ENCODE results near the gene MXD4.
"Not testable (repeated sequence)": the region's sequence is repeated elsewhere in the genome, so short reads cannot be mapped to it uniquely, and the experiment has no call there.

Gene MXD4

GRCh38 chr4:2251073-2251794 is 10.7 kb downstream of the MXD4 start:
- no peak for DNase-seq (ENCODE audit: low spot score)

- no peak for DNase-seq (ENCODE audit: low spot score)
Observed at GRCh38 chr4:2250357-2251072, 11.4 kb downstream of the MXD4 start.

GRCh38 chr4:2249526-2250356 is 12.2 kb downstream of the MXD4 start:
- no peak for DNase-seq (ENCODE audit: low spot score)

- no peak for DNase-seq (ENCODE audit: low spot score)
Observed at GRCh38 chr4:2248821-2249261, 13.1 kb downstream of the MXD4 start.

GRCh38 chr4:2248044-2248780 is 13.7 kb downstream of the MXD4 start:
- no peak for DNase-seq (ENCODE audit: low spot score)

- DNase-seq (ENCODE audit: low spot score), result no peak
Observed at GRCh38 chr4:2247128-2248043, 14.5 kb downstream of the MXD4 start.

DNA sequence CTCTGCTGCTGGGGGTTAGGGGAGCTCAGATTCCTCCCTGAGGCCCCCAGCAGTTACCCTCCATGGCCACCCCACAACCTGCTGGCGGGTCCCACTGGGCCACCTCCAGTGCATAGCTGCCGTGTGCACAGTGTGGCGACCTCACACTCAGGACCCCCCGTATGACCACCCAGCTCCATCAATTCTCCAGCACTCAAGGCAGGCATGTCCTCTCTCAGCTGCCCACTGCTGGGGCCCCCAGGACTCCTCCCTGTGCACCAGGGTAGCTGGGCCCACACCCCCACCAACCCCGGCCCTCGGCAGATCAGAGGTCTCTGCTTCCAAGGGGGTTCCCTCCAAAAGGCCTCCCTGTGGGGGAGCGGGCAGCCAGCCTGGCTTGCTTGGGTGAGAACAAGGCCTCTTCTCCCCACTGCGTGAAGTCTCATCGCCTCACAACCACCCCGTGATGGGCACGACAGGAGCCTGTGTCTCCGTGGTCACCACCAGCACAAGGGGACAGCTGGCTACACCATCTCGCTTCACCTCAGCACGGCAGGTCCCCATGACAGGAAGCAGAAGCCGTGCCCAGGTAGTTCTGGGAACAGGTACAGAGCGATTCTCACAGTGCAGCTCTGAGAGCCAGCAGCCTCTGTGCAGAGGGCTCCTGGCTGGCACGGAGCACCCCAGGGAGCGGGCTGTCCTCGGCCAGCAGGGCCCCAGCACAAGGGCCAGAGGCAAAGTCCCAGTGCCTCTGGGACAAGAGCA is 15.4 kb downstream of the MXD4 start:
- no peak for DNase-seq (ENCODE audit: low spot score)

DNA sequence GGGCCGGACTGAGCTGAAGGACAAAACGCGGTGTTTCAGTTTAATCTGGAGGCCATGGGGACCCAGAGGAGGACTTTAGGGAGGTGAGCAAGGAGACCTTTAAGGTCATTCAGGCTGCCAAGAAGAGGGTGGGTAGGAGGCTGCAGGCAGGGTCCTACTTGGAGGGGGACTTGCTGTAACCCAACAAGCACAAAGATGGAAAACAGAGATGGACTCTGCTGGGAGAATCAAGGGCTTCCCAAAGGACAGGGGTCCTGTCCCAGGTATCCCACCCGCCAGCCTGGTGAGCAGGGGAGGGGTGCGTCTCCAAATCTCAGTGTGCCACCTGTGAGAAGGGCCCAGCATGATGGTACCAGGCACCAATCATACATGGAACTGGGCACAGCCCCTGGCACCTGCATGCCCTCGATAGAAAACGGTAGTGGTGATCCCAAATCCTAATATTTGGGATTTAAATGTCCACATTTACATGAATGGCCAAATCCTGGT is 16.1 kb downstream of the MXD4 start:
- DNase-seq (ENCODE audit: low spot score), result no peak

- no peak for DNase-seq (ENCODE audit: low spot score)
Observed at GRCh38 chr4:2245057-2245786, 16.7 kb downstream of the MXD4 start.

- no peak for DNase-seq (ENCODE audit: low spot score)
Observed at GRCh38 chr4:2243681-2244380, 18.1 kb downstream of the MXD4 start.

DNA sequence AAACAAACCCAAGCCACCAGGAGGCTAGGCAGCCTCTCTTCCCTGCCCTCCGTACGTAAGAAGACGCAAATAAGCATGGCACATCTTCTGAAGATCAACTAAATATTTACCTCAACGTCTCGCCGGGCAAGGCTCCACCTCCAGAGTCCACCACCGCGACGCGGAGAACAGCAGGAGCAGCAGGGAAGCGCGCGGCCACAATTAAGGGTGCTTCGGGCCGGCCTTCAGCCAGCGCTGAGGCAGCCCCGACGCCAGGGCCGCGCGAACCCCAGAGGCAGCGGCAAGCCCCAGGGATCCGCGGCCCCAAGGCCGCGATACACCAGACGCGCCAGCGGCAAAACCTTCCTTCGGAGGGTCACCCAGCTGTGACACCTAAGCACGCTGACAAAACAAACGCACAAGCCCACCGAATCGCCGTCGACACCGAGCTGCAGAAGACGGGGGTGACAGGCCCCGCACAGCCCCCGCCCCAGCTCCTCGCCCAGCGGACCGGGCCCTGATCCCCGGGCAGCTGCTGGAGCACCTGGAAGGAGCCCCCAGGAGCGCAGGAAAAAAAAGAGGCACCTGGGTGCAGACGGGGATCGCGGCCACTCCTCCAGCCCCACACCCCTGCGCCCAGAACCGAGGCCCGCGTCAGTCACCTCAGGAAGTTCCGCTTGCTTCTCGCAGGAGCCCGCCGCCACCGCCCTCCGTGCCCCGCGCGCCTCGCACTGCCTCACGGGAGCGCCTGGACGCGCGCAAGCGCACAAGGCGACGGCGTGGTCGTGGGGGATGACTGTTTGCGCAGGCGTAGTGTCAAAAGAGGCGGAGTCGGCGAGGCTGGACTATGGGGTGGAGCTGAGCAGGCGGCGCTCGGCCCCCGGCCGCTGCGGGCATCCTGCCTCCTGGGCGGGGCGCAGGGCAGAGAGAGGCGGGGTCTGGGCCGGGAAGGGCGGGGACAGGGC is 20.2 kb downstream of the MXD4 start, which contains the start of the genes HAUS3 and POLN:
HAUS3 (minus strand) TSS at position 712 of the 944 bp plus-strand sequence. CDS start 1,175 bp downstream, outside the sequence.
POLN (minus strand) TSS at position 712 of the 944 bp plus-strand sequence. CDS start 12,890 bp downstream, outside the sequence.
- DNase-seq (ENCODE audit: low spot score), result peak; percentile 94

DNA sequence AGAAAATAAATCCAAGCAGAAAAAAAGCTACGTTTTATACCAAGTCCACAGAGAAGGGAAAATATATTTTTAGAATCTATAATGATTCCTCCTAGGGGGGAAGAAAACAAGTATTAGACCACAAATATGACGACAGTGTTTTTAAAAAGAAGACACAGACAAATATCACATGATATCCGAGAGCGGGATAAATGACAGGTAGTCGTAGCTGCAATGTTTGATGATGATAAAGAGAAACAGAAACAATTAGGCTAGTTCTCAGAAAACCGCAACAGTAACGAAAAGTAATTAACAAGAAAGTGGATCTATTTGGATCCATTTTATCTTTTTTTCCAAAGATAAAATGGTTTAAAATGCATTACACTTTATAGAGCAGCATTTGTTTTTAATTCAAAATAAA is 20.9 kb downstream of the MXD4 start:
- DNase-seq (ENCODE audit: low spot score), result peak; percentile 49

GRCh38 chr4:2236944-2237666 is 24.8 kb downstream of the MXD4 start:
- DNase-seq (ENCODE audit: low spot score), result no peak

GRCh38 chr4:2231082-2231481 is 30.8 kb downstream of the MXD4 start:
- DNase-seq (ENCODE audit: low spot score), result no peak

GRCh38 chr4:2226261-2226660 is 35.6 kb downstream of the MXD4 start:
- no peak for DNase-seq (ENCODE audit: low spot score)

DNA sequence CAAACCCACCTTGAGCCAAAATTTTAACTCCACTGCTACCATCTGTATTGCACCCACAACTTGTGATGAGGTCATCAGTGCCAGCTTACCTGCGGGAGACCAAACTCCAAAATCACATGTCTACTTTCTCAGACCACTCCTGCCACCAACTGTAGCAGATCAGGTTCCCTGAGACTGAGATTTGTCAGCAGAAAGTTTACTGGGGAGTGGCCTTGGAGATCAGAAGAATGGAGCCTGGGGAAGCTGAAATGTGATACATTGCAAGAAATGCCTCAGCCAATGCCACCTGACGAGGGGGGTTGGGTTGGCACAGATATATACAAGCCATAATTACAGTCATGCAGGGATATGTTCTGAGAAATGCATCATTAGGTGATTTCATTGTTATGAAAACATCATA is 39.1 kb downstream of the MXD4 start:
- DNase-seq (ENCODE audit: low spot score), result no peak

GRCh38 chr4:2221378-2221777 is 40.5 kb downstream of the MXD4 start:
- not testable (repeated sequence) for DNase-seq (ENCODE audit: low spot score)
